Chondrocyte (in vitro differentiated cells): Measurements from ENCODE around the gene ATP9A. TPM values are rescaled to one million over a fixed set of nuclear protein-coding genes. Genes with fewer than 3 reads are reported as not detected.
A peak's percentile ranks its signal among the peaks of the same experiment; 100 is the strongest.

Experiments used
- DNase-seq: peaks from one replicate; pipeline ENCODE4 v3.0.0; 2021; ENCODE audit warnings: mixed read lengths, low spot score
- H3K27ac Mint-ChIP-seq: one replicate; pipeline ENCODE4 v1.8.0; 2021; ENCODE audit warnings: mild to moderate bottlenecking, moderate library complexity, mixed read lengths; ENCODE audit not compliant: unreplicated experiment
- H3K27me3 Mint-ChIP-seq: 2 replicates; pipeline ENCODE4 v1.8.0; 2021; ENCODE audit warnings: low read depth, mixed read lengths
- H3K36me3 Mint-ChIP-seq: 2 replicates; pipeline ENCODE4 v1.8.0; 2021; ENCODE audit warnings: low read depth, mixed read lengths
- H3K4me1 Mint-ChIP-seq: 2 replicates; pipeline ENCODE4 v1.8.0; 2021; ENCODE audit warnings: low read depth, mild to moderate bottlenecking, mixed read lengths
- H3K4me3 Mint-ChIP-seq: one replicate; pipeline ENCODE4 v1.8.0; 2021; ENCODE audit warnings: mild to moderate bottlenecking, moderate library complexity, mixed read lengths; ENCODE audit not compliant: unreplicated experiment
- H3K9me3 Mint-ChIP-seq: 2 replicates; pipeline ENCODE4 v1.8.0; 2021; ENCODE audit warnings: low read depth, mixed read lengths
- total RNA-seq: library from RNA; stranded (reverse); gene quantifications from 3 replicates; pipeline ENCODE4 v1.2.1, GENCODE V29; 2021
- TF ChIP-seq, protein P1 (sequence below): fragments of 200-600 bp; sonication (generic); IDR thresholded peaks from 2 replicates; pipeline ENCODE4 v1.5.0; 2021; ENCODE audit warnings: antibody characterized with exemption, mild to moderate bottlenecking, moderate library complexity

Gene ATP9A
- total RNA-seq, 1 donor from 2014 or later = 43.1 TPM

DNA sequence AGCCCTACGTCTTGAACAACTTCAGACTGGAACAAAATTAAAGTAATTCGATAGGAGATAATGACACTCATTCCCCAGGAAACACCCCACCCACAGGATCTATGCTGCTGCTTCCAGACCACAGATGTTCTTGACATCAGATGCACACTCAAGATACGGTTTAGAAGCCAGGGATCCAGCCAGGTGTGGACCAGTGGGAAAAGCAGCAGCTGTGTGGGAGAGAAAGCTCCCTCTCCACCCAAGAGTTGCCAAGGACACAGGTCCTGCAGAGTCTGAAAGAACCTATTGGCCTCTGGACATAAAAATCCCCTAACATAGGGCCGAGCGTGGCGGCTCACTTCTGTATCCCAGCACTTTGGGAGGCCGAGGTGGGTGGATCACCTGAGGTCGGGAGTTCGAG is 133.9 kb downstream of the ATP9A start:
- Mint-ChIP-seq H3K27me3 (no peaks in the 10 kb centered on the region), H3K27ac (no peak overlapping the region), H3K36me3 (peaks cover 2% of the 10 kb centered on the region), H3K4me3 (no peak overlapping the region), H3K9me3 (no peaks in the 10 kb centered on the region), H3K4me1 (peaks cover 27% of the 10 kb centered on the region)
- no peak for DNase-seq
- TF ChIP-seq, protein P1, sequence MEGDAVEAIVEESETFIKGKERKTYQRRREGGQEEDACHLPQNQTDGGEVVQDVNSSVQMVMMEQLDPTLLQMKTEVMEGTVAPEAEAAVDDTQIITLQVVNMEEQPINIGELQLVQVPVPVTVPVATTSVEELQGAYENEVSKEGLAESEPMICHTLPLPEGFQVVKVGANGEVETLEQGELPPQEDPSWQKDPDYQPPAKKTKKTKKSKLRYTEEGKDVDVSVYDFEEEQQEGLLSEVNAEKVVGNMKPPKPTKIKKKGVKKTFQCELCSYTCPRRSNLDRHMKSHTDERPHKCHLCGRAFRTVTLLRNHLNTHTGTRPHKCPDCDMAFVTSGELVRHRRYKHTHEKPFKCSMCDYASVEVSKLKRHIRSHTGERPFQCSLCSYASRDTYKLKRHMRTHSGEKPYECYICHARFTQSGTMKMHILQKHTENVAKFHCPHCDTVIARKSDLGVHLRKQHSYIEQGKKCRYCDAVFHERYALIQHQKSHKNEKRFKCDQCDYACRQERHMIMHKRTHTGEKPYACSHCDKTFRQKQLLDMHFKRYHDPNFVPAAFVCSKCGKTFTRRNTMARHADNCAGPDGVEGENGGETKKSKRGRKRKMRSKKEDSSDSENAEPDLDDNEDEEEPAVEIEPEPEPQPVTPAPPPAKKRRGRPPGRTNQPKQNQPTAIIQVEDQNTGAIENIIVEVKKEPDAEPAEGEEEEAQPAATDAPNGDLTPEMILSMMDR = no peak

DNA sequence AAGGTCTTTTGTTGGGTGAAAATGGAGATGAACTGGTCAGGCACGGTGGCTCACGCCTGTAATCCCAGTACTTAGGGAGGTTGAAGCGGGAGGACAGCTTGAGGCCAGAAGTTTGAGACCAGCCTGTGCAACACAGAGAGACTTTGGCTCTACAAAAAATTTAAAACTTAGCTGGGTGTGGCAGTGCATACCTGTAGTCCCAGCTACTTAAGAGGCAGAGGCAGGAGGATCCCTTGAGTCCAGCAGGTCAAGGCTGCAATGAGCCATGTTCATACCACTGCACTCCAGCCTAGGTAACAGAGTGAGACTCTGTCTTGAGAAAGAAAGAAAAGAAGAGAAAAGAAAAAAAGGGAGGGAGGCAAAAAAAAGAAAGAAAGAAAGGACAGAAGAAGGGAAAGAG is 134.8 kb downstream of the ATP9A start:
- peaks cover 6% of the 10 kb centered on the region for H3K36me3 Mint-ChIP-seq
- H3K27ac Mint-ChIP-seq = no peak overlapping the region
- no peak for DNase-seq
- no peak overlapping the region for H3K4me3 Mint-ChIP-seq
- H3K4me1 Mint-ChIP-seq = peaks cover 30% of the 10 kb centered on the region
- TF ChIP-seq, protein P1 = no peak
- peaks cover under 1% of the 10 kb centered on the region for H3K27me3 Mint-ChIP-seq
- no peaks in the 10 kb centered on the region for H3K9me3 Mint-ChIP-seq

DNA sequence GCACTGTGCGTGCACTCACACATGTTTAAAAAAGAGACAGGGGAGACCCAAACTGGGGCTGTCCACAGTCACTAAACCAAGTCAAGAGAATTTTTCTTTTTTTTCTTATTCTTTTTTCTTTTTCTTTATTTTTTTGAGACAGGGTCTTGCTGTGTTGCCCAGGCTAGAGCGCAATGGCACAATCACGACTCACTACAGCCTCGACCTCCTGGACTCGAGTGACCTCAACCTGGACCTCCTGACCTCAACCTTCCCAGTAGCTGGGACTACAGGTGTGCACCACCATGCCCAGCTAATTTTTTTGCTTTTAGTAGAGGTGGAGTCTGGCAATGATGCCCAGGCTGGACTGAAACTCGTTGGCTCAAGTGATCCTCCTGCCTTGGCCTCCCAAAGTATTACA is 136.2 kb downstream of the ATP9A start:
- Mint-ChIP-seq H3K27ac (peak overlapping the region; percentile 94), H3K27me3 (peaks cover 4% of the 10 kb centered on the region), H3K9me3 (no peaks in the 10 kb centered on the region), H3K4me3 (no peak overlapping the region), H3K4me1 (peaks cover 30% of the 10 kb centered on the region), H3K36me3 (peaks cover 15% of the 10 kb centered on the region)
- TF ChIP-seq, protein P1 = no peak
- no peak for DNase-seq

DNA sequence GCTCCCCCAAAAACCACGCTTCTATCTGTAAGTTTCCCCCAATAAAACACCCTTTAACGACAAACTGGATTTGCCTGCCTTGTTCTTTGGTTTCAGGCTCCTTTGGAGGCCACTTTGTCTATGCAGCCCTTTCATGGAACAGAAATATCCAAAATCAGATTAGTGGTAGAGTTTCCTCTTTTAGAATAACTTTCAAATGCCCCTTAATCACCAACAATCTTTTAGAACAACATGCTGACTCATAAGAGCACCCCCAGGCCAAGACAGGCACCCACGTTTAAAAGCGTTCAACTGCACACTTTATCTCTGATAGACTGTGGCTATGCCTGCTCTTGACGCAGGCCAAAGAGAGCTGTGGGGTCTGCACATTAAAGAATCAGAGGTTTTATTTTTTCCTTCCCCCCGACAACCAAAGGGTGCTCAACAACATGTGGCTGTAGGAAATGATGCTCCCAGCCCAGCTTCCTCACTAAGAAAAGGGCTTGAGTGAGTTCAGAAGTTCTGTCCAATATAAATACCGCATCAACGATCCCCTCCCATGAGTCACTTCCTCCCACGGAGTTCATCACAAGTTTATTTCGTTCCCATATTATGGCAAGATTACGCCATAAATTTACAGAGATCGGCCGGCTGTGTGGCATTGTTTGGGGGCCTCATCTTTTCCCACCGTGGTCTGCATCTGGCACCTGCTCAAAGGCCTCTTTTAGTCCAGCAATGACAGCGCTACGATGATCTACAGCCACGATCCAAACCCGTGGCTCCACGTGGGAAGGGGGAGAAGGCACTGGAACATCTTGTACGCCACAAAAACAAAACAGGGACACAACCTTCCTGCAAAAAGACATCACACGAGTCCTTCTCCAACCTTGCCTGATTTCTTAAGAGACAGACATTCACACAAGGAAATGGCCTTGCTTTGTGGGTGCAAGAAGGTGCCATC is 136.9 kb downstream of the ATP9A start:
- Mint-ChIP-seq H3K4me3 (peak overlapping the region; percentile 52), H3K9me3 (no peaks in the 10 kb centered on the region), H3K27me3 (peaks cover 4% of the 10 kb centered on the region), H3K36me3 (peaks cover 15% of the 10 kb centered on the region), H3K4me1 (peaks cover 30% of the 10 kb centered on the region), H3K27ac (peak overlapping the region; percentile 94)
- no peak for DNase-seq
- TF ChIP-seq, protein P1 = peak; percentile 13

DNA sequence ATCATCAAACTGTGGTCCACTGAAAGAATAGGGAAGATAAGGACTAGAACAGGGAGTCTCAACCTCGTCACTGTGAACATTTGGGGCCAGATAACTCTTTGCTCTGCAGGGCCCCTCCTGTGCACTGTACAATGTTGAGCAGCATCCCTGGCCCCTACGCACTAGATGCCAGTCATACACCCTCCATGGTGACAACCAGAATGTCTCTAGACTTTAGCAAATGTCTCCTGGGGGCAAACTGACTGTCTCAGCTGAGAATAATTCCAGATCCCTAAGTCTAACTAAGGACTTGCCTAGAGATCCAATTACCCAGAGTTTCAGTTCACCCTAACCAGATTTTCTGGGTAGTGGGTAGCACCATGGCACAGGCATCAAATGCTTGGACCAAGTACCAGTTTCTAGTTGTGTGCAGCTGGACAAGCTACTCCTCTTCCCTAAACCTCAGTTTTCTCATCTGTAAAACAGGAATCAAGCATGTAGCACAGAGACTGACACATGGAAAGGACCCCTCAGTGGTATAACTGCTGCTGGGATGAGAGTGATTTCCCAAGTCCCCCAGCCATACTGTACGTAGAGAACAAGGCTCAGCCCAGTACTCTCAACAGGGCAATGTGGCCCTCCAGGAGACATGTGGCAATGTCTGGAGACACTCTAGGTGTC is 138.7 kb downstream of the ATP9A start:
- peaks cover 4% of the 10 kb centered on the region for H3K27me3 Mint-ChIP-seq
- peaks cover 30% of the 10 kb centered on the region for H3K4me1 Mint-ChIP-seq
- no peak for DNase-seq
- peaks cover 23% of the 10 kb centered on the region for H3K36me3 Mint-ChIP-seq
- TF ChIP-seq, protein P1 = no peak
- H3K27ac Mint-ChIP-seq = no peak overlapping the region
- H3K4me3 Mint-ChIP-seq = no peak overlapping the region
- H3K9me3 Mint-ChIP-seq = no peaks in the 10 kb centered on the region
